NCI-H2107 treated with DMSO at 0.1 percent for 48 hours (cell line): ENCODE results near the gene EMC8.
A peak's percentile ranks its signal among the peaks of the same experiment; 100 is the strongest.
"Not testable (repeated sequence)": the region's sequence is repeated elsewhere in the genome, so short reads cannot be mapped to it uniquely, and the experiment has no call there.

ENCODE experiments used
- DNase-seq: peaks from one replicate; lab custom pipeline; 2025; ENCODE audit not compliant: unreplicated experiment; lab: John Stamatoyannopoulos, UW

The EMC8 gene

DNA sequence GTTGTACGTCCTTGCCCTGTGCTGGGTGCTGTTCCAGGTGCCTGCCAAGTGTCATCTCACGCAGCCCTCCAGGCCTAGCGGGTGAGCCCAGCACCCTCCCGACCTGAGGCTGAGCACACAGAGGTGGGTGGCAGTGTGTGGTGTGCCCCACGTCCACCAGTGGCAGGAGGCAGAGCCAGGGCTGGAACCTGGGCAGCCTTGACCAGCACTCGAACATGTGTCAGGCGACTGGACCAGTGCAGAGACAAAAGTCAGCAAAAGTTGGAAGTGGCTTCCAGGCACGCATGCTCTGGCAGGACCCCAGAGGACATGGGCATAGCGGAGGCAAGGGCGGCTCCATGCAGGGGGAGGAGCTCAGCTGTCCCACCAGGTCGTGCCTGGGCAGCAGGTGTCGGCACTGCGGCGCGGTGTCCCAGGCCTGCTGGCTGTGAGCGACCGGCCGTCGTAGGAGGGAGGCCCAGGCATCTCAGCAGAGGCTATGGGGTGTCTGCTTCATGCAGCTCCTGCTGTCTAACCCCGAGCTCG, 35.9 kb upstream of the EMC8 start:
- DNase-seq: no peak

- no peak for DNase-seq
These were observed 35.4 kb upstream of the EMC8 start for GRCh38 chr16:85834741-85835140.

DNA sequence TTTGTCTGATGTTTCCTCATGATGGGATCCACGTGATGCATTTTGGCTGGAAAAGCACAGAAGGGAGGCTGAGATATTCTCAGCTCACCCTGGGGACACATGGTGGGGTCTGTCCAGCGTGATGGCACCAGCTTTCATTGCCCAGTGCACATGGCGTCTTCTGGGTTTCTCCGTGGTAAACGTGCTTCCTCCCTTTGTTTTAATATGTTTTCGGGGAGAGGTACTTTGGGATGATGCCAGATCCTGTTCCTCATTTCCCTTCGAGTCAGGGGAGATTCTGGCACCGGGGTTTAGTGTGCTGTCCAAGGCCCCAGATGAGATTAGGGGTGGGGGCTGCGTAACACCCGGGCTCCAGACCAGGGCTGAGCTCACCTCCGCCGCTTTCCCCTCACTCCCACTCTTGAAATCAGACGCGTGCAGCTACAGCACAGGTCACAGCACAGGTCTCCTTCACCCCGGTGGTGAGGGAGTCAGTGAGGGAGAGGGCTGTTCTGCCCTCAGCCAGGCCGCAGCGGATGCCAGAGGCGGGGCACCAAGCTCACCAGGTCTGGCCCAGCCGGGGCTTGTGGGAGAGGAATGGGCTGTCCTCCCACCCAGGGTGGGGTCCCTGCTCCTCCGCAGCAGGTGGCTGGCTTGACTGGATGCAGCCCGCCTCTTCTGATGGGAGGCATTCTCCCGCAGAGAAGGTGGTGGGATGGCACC, 34.0 kb upstream of the EMC8 start:
- DNase-seq: no peak

- DNase-seq: no peak
These were observed 33.4 kb upstream of the EMC8 start for GRCh38 chr16:85832570-85833218.

- DNase-seq: no peak
These were observed 31.5 kb upstream of the EMC8 start for GRCh38 chr16:85830821-85831220.

DNA sequence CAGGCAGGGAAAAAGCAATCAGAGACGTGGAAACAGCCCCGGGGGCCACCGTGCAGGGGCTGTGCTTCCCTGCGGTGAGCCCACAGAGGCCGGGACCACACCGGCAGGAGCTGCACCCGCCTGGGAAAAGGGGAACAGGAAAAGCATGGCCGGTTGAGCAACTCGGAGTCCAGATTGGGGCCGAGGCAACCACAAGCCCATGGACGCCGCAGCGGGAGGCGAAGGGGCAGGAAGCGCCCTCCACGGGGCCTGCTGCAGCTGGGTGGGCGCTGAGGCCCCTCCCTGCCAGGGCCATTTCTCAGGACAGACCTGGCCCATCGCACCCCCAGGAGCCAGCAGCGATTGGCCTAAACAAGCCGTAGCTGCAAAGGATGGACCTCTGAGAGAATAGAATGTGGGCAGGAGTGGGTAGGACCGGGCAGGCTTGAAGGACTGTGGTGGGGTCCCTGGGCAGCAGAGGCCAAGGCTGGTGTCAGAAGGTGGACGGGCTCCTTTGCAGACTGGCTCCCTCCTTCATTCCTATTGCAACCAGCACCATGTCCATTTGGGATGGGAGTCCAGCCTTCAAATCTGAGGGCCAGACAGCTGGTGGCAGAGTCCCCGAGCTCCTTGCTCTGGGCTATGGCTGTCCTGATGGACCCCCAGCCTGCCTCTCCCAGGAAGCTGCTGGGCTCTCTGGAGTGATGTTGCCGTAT, 30.6 kb upstream of the EMC8 start:
- no peak for DNase-seq

- DNase-seq: no peak
These were observed 29.9 kb upstream of the EMC8 start for GRCh38 chr16:85829171-85829719.

DNA sequence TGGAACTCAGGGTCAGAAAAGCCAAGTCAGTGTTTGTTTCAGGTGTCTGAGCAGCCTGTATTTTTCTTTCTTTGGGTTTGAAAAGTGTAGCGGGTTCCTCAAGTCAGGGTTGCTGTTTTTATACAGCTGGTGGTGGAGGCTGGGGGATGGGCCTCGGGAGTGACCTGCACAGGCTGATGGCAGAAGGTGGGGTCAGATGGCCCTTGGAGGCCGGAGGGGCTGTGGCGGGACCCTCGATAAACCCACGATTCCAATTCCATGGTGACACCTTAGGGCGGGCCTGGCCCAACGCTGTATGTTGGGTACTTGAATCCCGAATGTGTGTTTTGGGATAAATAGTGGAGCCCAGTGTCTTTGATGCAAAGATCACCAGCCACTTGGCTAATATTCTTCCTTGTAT, 28.8 kb upstream of the EMC8 start:
- no peak for DNase-seq

DNA sequence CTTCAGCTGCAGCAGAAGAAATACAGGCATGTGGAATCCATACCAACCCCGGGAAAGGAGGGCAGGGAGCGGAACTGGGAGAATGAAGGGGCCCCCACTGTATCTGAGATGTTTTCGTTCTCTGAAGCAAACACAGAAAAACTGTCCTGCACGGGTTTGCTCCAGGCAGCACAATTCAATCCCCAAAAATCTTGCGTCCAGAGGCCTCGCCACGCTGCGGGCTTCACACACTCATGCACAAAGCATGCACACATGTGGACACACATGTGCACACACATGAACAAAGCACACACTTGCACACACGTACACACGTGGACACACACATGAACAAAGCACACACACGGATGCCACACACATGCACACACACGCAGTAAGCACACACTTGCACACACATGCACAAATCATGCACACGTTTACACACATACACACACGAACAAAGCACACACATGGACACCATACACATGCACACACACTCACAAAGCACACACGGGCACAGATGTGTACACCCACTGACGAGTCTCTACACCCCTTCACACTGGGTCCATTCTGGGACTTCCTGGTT, 27.4 kb upstream of the EMC8 start:
- no peak for DNase-seq

GRCh38 chr16:85825326-85825725, 26.0 kb upstream of the EMC8 start:
- no peak for DNase-seq

GRCh38 chr16:85824161-85825135, 25.1 kb upstream of the EMC8 start:
- no peak for DNase-seq

DNA sequence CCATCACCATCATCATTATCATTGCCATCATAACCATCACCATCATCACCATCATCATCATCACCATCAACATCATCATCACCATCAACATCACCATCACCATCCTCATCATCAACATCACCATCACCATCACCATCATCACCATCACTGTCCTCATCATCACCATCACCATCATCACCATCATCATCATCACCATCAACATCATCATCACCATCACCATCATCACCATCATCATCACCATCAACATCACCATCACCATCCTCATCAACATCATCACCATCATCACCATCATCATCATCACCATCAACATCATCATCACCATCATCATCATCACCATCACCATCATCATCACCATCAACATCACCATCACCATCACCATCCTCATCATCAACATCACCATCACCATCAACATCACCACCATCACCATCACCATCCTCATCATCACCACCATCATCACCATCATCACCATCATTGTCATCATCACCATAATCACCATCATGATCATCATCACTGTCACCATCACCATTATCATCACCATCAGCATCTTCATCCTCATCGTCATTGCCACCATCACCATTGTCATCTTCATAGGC, 24.1 kb upstream of the EMC8 start:
- no peak for DNase-seq

GRCh38 chr16:85822145-85822544, 22.8 kb upstream of the EMC8 start:
- no peak for DNase-seq

DNA sequence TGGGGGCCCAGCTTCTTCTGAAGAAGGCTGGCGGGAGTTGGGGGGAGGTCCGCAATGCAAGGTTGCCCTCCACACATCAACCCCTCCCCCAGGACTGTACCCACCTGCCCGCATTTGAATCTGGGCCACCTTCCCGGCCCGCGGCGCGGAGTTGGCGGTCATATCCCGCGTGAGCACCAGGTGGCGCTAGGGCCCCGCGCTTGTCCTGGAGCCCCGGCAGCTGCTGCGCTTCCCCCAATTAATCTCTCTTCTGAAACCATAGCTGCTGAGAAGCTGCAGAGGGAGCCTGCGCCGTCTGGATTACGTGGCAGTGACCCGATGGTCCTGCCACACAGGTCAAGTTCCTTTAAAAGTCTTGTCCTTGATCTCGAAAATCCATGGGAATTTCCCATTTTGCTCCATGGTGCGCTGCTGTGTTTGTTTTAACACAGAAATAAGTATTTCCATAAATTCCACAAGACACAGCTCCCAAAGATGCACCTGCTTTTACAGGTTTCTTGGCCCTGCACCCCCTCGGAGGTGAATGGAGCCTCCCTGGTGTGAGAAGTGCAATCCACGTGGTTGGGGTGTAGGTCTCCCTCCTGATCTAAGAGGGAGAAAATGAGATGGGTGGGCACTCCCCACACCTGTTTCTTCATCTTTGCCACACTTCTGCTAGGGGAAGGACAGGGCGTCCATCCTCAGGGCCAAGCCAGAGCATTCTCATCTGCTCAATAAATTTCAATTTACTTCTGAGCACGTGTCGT, 22.2 kb upstream of the EMC8 start:
- DNase-seq: peak; percentile 79

GRCh38 chr16:85820604-85821372, 21.4 kb upstream of the EMC8 start:
- DNase-seq: no peak

DNA sequence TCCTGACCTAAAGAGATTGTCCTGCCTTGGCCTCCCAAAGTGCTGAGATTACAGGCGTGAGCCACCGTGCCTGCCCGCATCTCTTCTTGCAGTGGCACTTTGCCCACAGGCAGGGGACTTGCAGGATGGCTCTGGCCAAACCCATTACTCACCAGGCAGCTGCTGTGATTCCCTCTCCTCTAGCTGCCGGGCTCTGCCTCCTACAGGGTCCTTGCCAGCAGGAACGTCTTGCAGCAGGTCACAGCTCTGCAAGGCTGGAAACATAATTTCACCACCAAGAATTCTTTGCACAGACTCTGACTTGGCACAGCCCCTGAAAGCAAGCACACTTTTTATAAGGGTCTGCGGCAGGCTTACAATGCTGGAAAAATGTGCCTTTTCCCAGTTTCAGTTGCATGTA, 20.4 kb upstream of the EMC8 start:
- DNase-seq: no peak

GRCh38 chr16:85819245-85819644, 19.9 kb upstream of the EMC8 start:
- peak; percentile 21 for DNase-seq

- DNase-seq: not testable (repeated sequence)
These were observed 17.9 kb upstream of the EMC8 start for GRCh38 chr16:85817195-85817594.
